Right lobe of liver (tissue), 4 donors: ENCODE measurements around the gene SCYL1.

Source experiments
- CTCF ChIP-seq, 4 donors: fragments of 200-600 bp in 3 of 4; fragments of 450-650 bp in 1 of 4; IDR thresholded peaks; one replicate each; pipeline versions ENCODE4 v1.5.1 to v1.8.0; 2016 to 2022; ENCODE audit warnings: antibody characterized with exemption in 4 of 4, mild to moderate bottlenecking in 2 of 4
- POLR2A ChIP-seq: fragments of 450-650 bp; IDR thresholded peaks from one replicate; pipeline ENCODE4 v1.6.1; 2017; ENCODE audit warnings: antibody characterized with exemption, mild to moderate bottlenecking
- donor health status: DM: no; HTN: no; CAD: no.
- donor health status: DM: no; HTN: no; CAD: no.
- donor health status: DM: no; HTN: yes; CAD: no.

- TF ChIP-seq CTCF (IDR thresholded peaks at IDR 0.05): no peak
- no peak for TF ChIP-seq POLR2A
Observed at GRCh38 chr11:65560555-65561418, 35.9 kb downstream of the SCYL1 start.
